ENCODE results near the gene PDLIM3.
"Not testable (repeated sequence)": the region's sequence is repeated elsewhere in the genome, so short reads cannot be mapped to it uniquely, and the experiment has no call there.

Gene PDLIM3

GRCh38 chr4:185534866-185535611 lies at the start of gene PDLIM3:
TSS of gene PDLIM3 (minus strand) at chr4:185535507. CDS start at chr4:185535434, 73 bp downstream.
- FAIRE-seq (no peak), DNase-seq (ENCODE audit: low spot score) (no peak)

- no peak for FAIRE-seq
- no peak for DNase-seq (ENCODE audit: low spot score)
Measured at GRCh38 chr4:185583813-185584212, 48.5 kb upstream of the PDLIM3 start.

- DNase-seq (ENCODE audit: low spot score) (no peak), FAIRE-seq (no peak)
Measured at GRCh38 chr4:185582651-185583400, 47.5 kb upstream of the PDLIM3 start.

- no peak for FAIRE-seq
- DNase-seq (ENCODE audit: low spot score), result no peak
Measured at GRCh38 chr4:185580699-185581098, 45.4 kb upstream of the PDLIM3 start.

- FAIRE-seq, result no peak
Measured at GRCh38 chr4:185578284-185578683, 43.0 kb upstream of the PDLIM3 start.

GRCh38 chr4:185576962-185577950 lies 41.9 kb upstream of the PDLIM3 start:
- no peak for FAIRE-seq
- no peak for DNase-seq (ENCODE audit: low spot score)

More at GRCh38 chr4:185578284-185578683, 43.0 kb upstream of the PDLIM3 start:
- DNase-seq (ENCODE audit: low spot score), result no peak

- FAIRE-seq (no peak), DNase-seq (ENCODE audit: low spot score) (no peak)
Measured at GRCh38 chr4:185576314-185576961, 41.1 kb upstream of the PDLIM3 start.

- FAIRE-seq (no peak), DNase-seq (ENCODE audit: low spot score) (peak; percentile 34)
Measured at GRCh38 chr4:185573651-185574199, 38.4 kb upstream of the PDLIM3 start.

- FAIRE-seq (no peak), DNase-seq (ENCODE audit: low spot score) (no peak)
Measured at GRCh38 chr4:185570727-185571126, 35.4 kb upstream of the PDLIM3 start.

GRCh38 chr4:185567381-185568376 lies 32.4 kb upstream of the PDLIM3 start:
- FAIRE-seq, result no peak
- no peak for DNase-seq (ENCODE audit: low spot score)

- FAIRE-seq (no peak), DNase-seq (ENCODE audit: low spot score) (no peak)
Measured at GRCh38 chr4:185566972-185567371, 31.7 kb upstream of the PDLIM3 start.

GRCh38 chr4:185566425-185566824 lies 31.1 kb upstream of the PDLIM3 start:
- FAIRE-seq (no peak), DNase-seq (ENCODE audit: low spot score) (no peak)

GRCh38 chr4:185565696-185566095 lies 30.4 kb upstream of the PDLIM3 start:
- DNase-seq (ENCODE audit: low spot score) (no peak), FAIRE-seq (no peak)

- DNase-seq (ENCODE audit: low spot score), result no peak
- FAIRE-seq, result no peak
Measured at GRCh38 chr4:185564349-185564748, 29.0 kb upstream of the PDLIM3 start.

GRCh38 chr4:185562531-185562930 lies 27.2 kb upstream of the PDLIM3 start:
- DNase-seq (ENCODE audit: low spot score) (no peak), FAIRE-seq (no peak)

- no peak for FAIRE-seq
- no peak for DNase-seq (ENCODE audit: low spot score)
Measured at GRCh38 chr4:185560316-185560715, 25.0 kb upstream of the PDLIM3 start.

GRCh38 chr4:185559915-185560281 lies 24.6 kb upstream of the PDLIM3 start:
- FAIRE-seq (peak; percentile 50), DNase-seq (ENCODE audit: low spot score) (peak; percentile 61)

GRCh38 chr4:185559251-185559914 lies 24.1 kb upstream of the PDLIM3 start:
- not testable (repeated sequence) for DNase-seq (ENCODE audit: low spot score)

More at GRCh38 chr4:185559251-185559914, 24.1 kb upstream of the PDLIM3 start:
- FAIRE-seq, result not testable (repeated sequence)

Measured in RCC 7860 (cell line).